ENCODE results near the gene TNS1.

Gene TNS1

DNA sequence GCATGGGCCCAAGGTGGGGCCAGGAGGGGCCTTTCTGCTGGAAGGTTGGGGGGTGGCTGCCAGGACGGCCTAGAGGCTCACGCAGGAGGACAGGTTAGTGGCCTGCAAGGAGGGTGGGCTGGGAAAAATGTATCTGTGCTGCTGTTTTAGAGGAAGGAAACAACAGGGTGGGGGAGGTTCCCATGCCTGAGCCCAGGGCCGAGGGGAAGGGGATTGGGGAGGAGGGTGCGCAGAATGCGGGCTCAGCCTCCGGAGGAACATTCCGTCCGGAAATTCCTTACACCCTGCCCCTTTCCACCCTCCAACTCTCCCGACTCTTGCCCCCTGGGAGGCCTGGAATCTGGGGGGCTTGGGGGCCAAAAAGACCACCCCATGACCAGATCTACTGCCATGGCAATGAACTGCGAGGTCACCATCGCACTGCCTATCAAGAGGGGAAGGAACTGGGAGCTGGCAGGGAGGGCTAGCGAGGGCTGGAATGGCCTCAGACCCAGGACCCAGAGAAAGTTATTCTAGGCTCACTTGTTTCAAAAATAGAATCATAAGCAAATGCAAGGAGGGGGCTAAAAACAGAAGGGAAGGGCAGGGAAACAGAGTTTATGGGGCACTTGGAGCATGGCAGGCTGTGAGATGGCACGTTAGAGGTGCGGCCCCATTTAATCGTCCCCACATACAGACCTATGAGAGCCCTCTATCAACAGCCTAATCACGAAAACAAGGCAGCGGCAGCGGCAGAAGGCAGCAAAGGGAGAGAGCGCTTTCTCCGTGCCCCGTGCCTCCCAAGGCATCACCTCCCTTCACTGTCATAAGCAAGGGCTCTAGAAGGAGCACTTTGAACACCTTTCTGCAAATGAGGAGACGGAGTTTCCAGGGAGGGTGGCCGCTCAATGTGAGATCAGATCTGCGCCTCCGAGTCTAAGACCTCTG, 90.4 kb downstream of the TNS1 start:
- no peak for DNase-seq (ENCODE audit: low spot score)

GRCh38 chr2:217911283-217912097, 91.3 kb downstream of the TNS1 start:
- no peak for DNase-seq (ENCODE audit: low spot score)

- DNase-seq (ENCODE audit: low spot score): no peak
These were observed 92.0 kb downstream of the TNS1 start for GRCh38 chr2:217910875-217911212.

GRCh38 chr2:217909156-217909820, 93.5 kb downstream of the TNS1 start:
- DNase-seq (ENCODE audit: low spot score): no peak

GRCh38 chr2:217908544-217908943, 94.3 kb downstream of the TNS1 start:
- no peak for DNase-seq (ENCODE audit: low spot score)

GRCh38 chr2:217907266-217907665, 95.5 kb downstream of the TNS1 start:
- DNase-seq (ENCODE audit: low spot score): no peak

DNA sequence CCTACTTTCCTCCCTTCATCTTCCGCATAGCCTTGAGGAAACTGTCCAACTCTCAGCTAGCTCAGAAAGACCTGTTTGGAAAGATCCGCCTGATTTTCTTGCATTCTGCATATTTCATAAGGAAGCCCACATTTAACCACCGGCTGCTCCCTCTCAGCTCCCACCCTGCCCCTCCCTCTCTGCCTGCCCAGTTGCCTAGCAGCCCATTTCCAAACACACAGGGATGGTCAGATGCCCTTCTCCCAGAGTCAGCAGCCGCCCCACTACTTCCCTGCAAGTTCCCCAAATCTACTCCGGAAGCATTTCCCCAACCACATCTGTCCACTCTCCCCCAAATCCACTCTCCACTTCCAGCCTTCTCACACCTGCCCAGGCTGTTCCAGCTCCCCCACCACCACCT, 96.0 kb downstream of the TNS1 start:
- no peak for DNase-seq (ENCODE audit: low spot score)

- no peak for DNase-seq (ENCODE audit: low spot score)
These were observed 96.9 kb downstream of the TNS1 start for GRCh38 chr2:217905896-217906295.

- no peak for DNase-seq (ENCODE audit: low spot score)
These were observed 97.4 kb downstream of the TNS1 start for GRCh38 chr2:217905395-217905794.

GRCh38 chr2:217904614-217904965, 98.2 kb downstream of the TNS1 start:
- DNase-seq (ENCODE audit: low spot score): no peak

DNA sequence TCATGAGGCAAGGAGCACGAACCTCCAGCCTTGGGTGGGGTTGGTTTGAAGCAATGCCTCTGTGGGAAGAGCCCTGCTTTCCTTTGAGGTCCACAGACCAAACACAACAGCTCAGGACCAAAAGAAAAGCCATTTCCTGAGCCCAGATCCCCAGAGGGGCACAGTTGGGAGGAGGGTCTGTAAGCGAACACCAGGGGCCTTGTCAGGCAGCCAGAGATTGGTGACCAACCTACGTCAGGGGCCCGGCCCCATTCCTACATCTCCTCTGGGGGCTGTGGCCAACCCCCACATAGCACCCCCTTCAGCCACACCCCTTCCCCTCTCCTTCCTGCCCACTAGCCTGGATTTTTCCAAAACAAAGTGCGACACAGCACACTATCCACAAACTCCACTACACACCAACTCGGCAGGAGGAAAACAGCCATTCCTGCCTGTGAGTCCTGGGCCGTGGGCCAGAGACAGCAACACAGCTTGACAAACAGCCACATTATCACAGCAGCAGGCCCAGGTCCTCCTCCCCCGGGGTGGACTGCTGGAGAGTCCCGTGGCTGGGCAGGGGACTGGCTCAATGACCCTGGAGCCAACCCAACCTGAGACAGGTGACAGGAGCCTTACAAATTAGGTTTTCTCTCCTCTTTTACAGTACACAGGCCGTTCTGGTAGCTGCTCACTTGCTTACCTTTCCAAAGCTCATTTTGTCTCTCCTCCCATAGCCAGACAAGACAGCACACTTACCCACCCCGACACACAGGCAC, 98.8 kb downstream of the TNS1 start:
- DNase-seq (ENCODE audit: low spot score): no peak

- no peak for DNase-seq (ENCODE audit: low spot score)
These were observed 99.5 kb downstream of the TNS1 start for GRCh38 chr2:217903142-217903858.

DNA sequence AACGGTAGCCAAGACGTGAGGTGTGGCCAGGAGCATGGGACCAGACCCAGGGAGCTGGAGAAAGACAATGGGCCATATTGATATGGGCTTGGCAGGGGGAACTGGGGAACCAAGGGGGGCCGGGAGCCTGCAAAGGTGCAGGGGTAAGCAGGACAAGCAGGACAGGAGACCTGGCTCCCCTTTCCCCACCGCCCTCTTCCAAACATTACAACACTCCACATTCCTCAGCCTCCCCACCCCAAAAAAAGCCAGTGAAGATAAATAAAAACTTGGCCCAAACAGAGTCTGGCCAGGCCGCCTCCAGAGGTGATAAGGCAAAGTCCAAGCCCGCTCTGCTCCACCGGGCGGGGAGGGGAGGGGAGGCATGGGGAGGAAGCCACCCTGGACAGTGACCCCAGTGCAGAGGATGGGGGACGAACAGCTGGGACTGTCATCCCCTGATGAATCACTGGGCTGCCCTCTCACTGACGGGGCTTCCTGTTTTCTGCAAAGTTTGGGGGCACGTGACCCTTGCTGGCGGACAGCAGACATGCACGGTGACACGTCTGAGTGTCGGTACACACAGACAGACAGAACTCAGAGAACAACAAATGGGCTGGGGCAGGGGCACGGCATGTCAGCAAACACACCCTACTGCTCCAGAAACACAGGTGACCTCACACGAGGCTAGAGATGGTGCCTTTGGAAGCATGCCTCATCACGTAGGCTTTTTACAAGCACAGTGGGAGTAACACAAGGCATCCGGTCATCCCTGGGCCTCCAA, 100.2 kb downstream of the TNS1 start:
- DNase-seq (ENCODE audit: low spot score): peak; percentile 95

DNA sequence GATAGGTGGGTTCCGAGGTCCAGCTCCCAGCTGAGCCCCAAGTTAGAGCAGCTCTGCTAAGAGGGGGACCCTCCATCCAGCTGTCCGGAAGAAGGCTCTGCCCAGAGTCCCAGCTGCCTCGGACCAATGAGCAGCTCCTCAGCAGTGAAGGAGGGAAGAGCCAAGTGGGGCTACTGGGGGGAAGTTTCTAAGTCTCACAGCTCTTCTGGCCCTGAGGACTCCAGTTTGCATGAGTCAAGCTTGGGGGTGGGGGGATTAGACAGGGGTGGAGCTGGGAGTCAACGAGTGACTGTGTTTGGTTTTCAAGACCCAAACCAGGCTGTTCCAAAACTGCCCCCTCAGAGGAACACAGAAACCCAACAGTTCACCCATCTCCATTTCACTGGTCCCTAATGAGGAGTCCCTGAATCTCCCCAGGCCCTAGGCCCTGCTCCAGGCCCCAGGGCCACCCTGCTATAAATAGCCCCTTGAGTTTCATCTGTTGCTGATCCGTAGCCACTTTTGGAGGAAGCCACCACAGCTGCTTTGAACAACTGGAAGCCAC, 100.9 kb downstream of the TNS1 start:
- no peak for DNase-seq (ENCODE audit: low spot score)

- no peak for DNase-seq (ENCODE audit: low spot score)
These were observed 101.4 kb downstream of the TNS1 start for GRCh38 chr2:217901400-217901799.

DNA sequence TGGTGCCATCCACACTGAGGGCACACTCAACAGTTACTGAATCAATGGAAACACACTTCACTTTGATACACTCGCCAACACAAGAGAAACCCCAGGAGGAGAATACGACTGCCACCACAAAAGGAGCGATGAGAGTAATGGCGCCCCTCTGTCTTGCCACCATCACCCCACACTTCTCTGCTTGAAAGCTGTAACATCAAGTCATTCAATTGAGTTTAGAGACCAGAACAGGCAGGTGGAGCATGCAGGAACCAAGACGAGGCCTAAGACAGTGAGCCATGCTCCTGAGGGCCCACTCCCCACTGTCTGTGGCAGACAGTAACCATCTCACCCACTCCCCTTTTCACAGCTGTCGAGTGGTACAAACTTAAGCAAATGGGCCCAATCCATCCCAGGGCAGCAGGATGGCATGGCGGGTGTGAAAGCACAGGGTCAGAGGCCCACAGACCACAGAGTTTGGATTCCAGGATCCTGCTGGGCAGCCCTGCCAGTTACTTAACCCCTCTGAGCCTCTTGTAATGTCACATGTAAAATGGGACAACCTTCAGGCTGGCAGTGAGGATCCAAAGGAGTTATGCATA, 101.9 kb downstream of the TNS1 start:
- no peak for DNase-seq (ENCODE audit: low spot score)

DNA sequence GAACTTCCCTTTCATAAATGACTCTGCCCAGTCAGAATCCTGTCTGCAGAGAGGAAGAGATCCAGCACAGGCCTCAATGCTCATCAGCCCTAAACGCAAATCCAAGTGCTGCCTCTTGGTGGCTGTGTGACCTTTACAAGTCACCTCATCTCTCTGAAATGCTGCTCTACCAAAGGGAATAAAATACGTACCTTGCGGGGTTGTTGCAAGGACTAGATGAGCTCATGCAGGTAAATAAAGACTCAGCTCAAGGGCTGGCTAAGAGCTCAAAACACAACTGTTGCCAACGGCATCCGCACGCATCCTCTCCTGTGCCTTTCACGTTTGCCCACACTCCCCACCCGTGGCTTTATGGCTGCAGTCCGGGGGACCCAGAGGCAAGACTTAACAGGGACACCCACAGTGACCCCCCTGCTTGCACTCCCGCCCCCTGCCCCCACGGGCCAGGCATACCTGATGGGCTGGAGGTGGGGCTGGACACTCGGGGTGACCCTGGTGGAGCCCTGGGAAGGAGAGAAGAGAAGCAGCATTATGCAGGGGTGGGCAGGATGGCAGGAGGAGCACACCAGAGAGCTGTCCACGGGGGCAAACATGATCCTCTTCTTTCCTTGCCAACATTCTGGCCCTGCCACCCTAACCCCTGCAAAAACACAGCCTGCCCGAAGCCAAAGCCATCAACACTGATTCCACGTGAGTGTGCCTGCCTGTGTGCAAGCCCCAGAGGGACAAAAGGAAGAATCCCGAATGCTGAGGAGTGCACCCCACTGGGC, 102.6 kb downstream of the TNS1 start:
- no peak for DNase-seq (ENCODE audit: low spot score)

GRCh38 chr2:217899231-217900009, 103.4 kb downstream of the TNS1 start:
- peak; percentile 72 for DNase-seq (ENCODE audit: low spot score)
